ENCODE data around the gene AKIP1.

DNA sequence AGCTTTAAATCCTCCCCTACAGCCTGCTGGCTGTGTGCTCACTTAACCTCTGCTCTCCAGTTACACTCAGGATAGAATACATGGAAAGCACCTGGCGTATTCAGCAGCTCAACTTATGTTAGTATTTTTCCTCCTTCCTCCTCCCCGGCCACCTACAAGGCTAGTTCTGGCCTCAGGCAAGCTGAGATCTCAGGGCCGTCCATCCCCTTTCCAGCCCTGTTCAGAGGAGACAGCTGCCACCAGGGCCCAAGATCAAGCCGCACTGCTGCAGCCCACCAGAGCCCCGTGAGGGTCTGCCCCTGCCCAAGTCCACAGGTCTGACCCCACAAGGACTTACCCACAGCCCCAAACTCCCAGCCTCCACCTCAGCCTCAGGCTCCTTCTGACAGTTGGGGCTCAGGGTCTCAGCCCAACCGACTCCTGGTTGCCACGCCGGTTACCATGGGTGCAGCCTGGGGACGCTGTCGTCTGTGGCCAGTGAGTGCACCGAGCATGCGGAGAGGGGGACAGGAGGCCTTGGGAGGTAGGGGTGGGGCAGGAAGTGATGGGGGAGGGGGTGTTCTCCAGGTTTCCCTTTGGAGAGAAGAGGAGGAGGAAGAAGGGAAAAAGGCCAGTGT lies 21.7 kb downstream of the AKIP1 start, which contains the start of gene C11orf16:
- TF ChIP-seq NFIC (IDR thresholded peaks at IDR 0.05; ENCODE audit: low read depth, low read length) (no peak), EZH2 (IDR thresholded peaks at IDR 0.05; ENCODE audit: borderline replicate concordance, control insufficient read depth, low read depth, low read length) (no peak), BRCA1 (IDR thresholded peaks at IDR 0.05; ENCODE audit: low read depth, low read length) (no peak)
- TF ChIP-seq, protein P1, sequence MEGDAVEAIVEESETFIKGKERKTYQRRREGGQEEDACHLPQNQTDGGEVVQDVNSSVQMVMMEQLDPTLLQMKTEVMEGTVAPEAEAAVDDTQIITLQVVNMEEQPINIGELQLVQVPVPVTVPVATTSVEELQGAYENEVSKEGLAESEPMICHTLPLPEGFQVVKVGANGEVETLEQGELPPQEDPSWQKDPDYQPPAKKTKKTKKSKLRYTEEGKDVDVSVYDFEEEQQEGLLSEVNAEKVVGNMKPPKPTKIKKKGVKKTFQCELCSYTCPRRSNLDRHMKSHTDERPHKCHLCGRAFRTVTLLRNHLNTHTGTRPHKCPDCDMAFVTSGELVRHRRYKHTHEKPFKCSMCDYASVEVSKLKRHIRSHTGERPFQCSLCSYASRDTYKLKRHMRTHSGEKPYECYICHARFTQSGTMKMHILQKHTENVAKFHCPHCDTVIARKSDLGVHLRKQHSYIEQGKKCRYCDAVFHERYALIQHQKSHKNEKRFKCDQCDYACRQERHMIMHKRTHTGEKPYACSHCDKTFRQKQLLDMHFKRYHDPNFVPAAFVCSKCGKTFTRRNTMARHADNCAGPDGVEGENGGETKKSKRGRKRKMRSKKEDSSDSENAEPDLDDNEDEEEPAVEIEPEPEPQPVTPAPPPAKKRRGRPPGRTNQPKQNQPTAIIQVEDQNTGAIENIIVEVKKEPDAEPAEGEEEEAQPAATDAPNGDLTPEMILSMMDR (IDR thresholded peaks at IDR 0.05 in 2 of 3, conservative IDR thresholded peaks at IDR 0.05 in 1 of 3; ENCODE audit: control insufficient read depth in 2 of 3, extremely low read depth in 1 of 3, insufficient read depth in 1 of 3, low read depth in 3 of 3, low read length in 3 of 3) = no peak
- TF ChIP-seq, protein P2, sequence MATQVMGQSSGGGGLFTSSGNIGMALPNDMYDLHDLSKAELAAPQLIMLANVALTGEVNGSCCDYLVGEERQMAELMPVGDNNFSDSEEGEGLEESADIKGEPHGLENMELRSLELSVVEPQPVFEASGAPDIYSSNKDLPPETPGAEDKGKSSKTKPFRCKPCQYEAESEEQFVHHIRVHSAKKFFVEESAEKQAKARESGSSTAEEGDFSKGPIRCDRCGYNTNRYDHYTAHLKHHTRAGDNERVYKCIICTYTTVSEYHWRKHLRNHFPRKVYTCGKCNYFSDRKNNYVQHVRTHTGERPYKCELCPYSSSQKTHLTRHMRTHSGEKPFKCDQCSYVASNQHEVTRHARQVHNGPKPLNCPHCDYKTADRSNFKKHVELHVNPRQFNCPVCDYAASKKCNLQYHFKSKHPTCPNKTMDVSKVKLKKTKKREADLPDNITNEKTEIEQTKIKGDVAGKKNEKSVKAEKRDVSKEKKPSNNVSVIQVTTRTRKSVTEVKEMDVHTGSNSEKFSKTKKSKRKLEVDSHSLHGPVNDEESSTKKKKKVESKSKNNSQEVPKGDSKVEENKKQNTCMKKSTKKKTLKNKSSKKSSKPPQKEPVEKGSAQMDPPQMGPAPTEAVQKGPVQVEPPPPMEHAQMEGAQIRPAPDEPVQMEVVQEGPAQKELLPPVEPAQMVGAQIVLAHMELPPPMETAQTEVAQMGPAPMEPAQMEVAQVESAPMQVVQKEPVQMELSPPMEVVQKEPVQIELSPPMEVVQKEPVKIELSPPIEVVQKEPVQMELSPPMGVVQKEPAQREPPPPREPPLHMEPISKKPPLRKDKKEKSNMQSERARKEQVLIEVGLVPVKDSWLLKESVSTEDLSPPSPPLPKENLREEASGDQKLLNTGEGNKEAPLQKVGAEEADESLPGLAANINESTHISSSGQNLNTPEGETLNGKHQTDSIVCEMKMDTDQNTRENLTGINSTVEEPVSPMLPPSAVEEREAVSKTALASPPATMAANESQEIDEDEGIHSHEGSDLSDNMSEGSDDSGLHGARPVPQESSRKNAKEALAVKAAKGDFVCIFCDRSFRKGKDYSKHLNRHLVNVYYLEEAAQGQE (IDR thresholded peaks at IDR 0.05; ENCODE audit: low read depth, low read length) = no peak
